Smooth muscle cell (in vitro differentiated cells): ENCODE data around the gene MAP3K7CL. TPM values are rescaled to one million over a fixed set of nuclear protein-coding genes. Genes with fewer than 3 reads are reported as not detected.

Experiments used
- DNase-seq: peaks from one replicate; lab custom pipeline; 2025; ENCODE audit not compliant: unreplicated experiment; lab: John Stamatoyannopoulos, UW
- H2AFZ ChIP-seq: fragments of 200-600 bp; sonication (generic); 2 replicates; pipeline ENCODE4 v1.6.0; 2016; ENCODE audit warnings: antibody characterized with exemption, low read depth, mild to moderate bottlenecking
- H3F3A ChIP-seq: fragments of 200-600 bp; sonication (generic); 2 replicates; pipeline ENCODE4 v1.6.0; 2017; ENCODE audit warnings: antibody characterized with exemption, low read depth
- H3K27ac ChIP-seq: fragments of 200-600 bp; sonication (generic); 2 replicates; pipeline ENCODE4 v1.5.1; 2016; ENCODE audit warnings: low read depth, mild to moderate bottlenecking
- H3K27me3 ChIP-seq: fragments of 200-600 bp; sonication (generic); 2 replicates; pipeline ENCODE4 v1.6.1; 2016; ENCODE audit warnings: low read depth, mild to moderate bottlenecking
- H3K36me3 ChIP-seq: fragments of 200-600 bp; sonication (generic); 2 replicates; pipeline ENCODE4 v1.5.1; 2016; ENCODE audit warnings: low read depth
- H3K4me1 ChIP-seq: fragments of 200-600 bp; sonication (generic); 2 replicates; pipeline ENCODE4 v1.5.1; 2016; ENCODE audit warnings: low read depth
- H3K4me2 ChIP-seq: fragments of 200-600 bp; sonication (generic); 2 replicates; pipeline ENCODE4 v1.6.0; 2016; ENCODE audit warnings: mild to moderate bottlenecking
- H3K4me3 ChIP-seq: fragments of 200-600 bp; sonication (generic); 2 replicates; pipeline ENCODE4 v1.5.1; 2016; ENCODE audit warnings: mild to moderate bottlenecking
- H3K79me2 ChIP-seq: fragments of 200-600 bp; sonication (generic); 2 replicates; pipeline ENCODE4 v1.6.0; 2016; ENCODE audit warnings: low read depth, mild to moderate bottlenecking
- H3K9ac ChIP-seq: fragments of 200-600 bp; sonication (generic); 2 replicates; pipeline ENCODE4 v1.6.0; 2016; ENCODE audit warnings: low read depth
- H3K9me3 ChIP-seq: fragments of 200-600 bp; sonication (generic); replicated peaks from 2 replicates; pipeline ENCODE4 v1.5.1; 2016; ENCODE audit warnings: low read depth
- H4K20me1 ChIP-seq: fragments of 200-600 bp; sonication (generic); 2 replicates; pipeline ENCODE4 v1.6.0; 2016; ENCODE audit warnings: low read depth
- WGBS: methylation state at CpG from one replicate; pipeline ENCODE4 v1.1.7; 2016; ENCODE audit warnings: low lambda C conversion rate; 5-methylcytosine and 5-hydroxymethylcytosine counted together
- polyA plus RNA-seq: library from polyadenylated mRNA; unstranded; fragments of >200 nt; fragmentation: Nextera tagmentation; extraction: Ambion mirVana; gene quantifications from 2 replicates; pipeline ENCODE4 v1.2.1, GENCODE V29; 2016
- total RNA-seq: library from RNA; depleted of rRNA; stranded (reverse); fragments of >200 nt; gene quantifications from 2 replicates; pipeline ENCODE4 v1.2.3, GENCODE V29; 2014
- TF ChIP-seq, protein P1 (sequence below): fragments of 200-600 bp; sonication (generic); IDR thresholded peaks from 2 replicates; pipeline ENCODE4 v1.5.1; 2017; ENCODE audit warnings: borderline replicate concordance, mild to moderate bottlenecking, antibody characterized with exemption; ENCODE audit not compliant: insufficient read depth, poor library complexity, severe bottlenecking

MAP3K7CL gene
- total and polyA plus RNA-seq, 2 experiments from 2014 or later = 1.3 to 3.7 TPM

DNA sequence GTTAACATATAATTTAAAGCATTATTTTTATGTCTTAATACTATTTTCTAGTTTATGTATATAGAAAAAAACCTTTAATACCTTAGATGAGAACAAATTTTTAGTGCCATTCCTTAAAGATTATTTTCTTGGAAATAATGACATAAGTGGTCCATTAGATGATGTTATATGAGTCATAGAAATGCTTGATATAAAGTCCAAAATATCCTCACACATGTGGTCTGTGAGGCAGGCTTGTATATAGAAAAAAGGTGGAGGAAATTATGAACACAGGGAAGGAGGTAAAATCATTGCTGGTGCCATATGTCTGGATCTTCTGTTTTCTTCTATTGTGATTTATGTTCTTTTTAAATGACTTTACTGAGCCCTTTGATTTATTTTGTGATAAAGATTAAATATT, 79.3 kb downstream of the MAP3K7CL start:
- no peak for DNase-seq
- Histone ChIP-seq H3K27ac (peak overlapping the region; percentile 99), H3F3A (peaks cover 7% of the 10 kb centered on the region), H4K20me1 (no peaks in the 10 kb centered on the region), H3K79me2 (no peaks in the 10 kb centered on the region), H3K4me1 (peaks cover 5% of the 10 kb centered on the region), H3K36me3 (no peaks in the 10 kb centered on the region), H2AFZ (no peak overlapping the region), H3K4me3 (no peak overlapping the region), H3K27me3 (no peaks in the 10 kb centered on the region), H3K4me2 (peak overlapping the region; percentile 72), H3K9me3 (no peaks in the 10 kb centered on the region), H3K9ac (no peak overlapping the region)
- TF ChIP-seq, protein P1, sequence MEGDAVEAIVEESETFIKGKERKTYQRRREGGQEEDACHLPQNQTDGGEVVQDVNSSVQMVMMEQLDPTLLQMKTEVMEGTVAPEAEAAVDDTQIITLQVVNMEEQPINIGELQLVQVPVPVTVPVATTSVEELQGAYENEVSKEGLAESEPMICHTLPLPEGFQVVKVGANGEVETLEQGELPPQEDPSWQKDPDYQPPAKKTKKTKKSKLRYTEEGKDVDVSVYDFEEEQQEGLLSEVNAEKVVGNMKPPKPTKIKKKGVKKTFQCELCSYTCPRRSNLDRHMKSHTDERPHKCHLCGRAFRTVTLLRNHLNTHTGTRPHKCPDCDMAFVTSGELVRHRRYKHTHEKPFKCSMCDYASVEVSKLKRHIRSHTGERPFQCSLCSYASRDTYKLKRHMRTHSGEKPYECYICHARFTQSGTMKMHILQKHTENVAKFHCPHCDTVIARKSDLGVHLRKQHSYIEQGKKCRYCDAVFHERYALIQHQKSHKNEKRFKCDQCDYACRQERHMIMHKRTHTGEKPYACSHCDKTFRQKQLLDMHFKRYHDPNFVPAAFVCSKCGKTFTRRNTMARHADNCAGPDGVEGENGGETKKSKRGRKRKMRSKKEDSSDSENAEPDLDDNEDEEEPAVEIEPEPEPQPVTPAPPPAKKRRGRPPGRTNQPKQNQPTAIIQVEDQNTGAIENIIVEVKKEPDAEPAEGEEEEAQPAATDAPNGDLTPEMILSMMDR = no peak

DNA sequence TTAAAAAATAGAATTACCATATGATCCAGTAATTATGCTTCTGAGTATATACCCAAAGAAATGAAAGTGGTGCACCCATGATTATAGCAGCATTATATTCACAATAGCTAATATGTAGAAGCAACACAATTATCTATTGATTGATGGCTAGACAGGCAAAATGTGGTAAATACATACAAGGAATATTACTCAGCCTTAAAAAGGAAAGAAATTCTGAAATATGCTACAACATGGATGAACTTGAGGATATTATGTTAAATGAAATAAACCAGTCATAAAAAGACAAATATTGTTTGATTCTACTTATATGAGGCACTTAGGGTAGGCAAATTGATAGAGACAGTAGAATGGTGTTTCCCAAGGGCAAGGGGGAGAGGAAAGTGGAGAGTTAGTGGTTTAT, 80.8 kb downstream of the MAP3K7CL start:
- TF ChIP-seq, protein P1 = no peak
- no peak overlapping the region for H3K27ac ChIP-seq
- no peak overlapping the region for H2AFZ ChIP-seq
- H3K36me3 ChIP-seq = no peaks in the 10 kb centered on the region
- no peak for DNase-seq
- H3K4me2 ChIP-seq = no peak overlapping the region
- H3K4me1 ChIP-seq = peaks cover 5% of the 10 kb centered on the region
- no peaks in the 10 kb centered on the region for H3K27me3 ChIP-seq
- no peaks in the 10 kb centered on the region for H4K20me1 ChIP-seq
- H3K4me3 ChIP-seq = no peak overlapping the region
- H3F3A ChIP-seq = peaks cover 7% of the 10 kb centered on the region
- no peak overlapping the region for H3K9ac ChIP-seq
- no peaks in the 10 kb centered on the region for H3K79me2 ChIP-seq
- H3K9me3 ChIP-seq = no peaks in the 10 kb centered on the region

DNA sequence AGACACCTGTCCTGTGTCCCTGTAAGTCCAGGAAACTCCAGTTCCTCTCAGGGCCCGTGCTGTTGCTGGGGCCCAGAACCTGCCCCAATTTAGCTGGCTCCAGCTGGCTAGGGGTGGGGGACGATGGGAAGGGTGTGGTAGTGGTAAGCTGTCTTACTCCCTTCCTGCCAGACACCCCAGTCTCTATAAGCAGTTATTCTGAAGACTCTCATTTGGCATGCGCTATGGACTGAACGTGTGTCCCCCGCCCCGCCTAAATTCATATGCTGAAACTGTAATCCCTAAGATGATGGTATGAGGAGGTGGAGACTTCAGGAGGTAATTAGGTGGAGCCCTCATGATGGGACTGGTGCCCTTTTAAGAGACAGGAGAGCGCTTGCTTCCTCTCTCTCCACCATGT, 82.0 kb downstream of the MAP3K7CL start:
- H3K4me1 ChIP-seq = peaks cover 5% of the 10 kb centered on the region
- no peaks in the 10 kb centered on the region for H3K9me3 ChIP-seq
- no peak overlapping the region for H2AFZ ChIP-seq
- H3K27me3 ChIP-seq = no peaks in the 10 kb centered on the region
- H4K20me1 ChIP-seq = no peaks in the 10 kb centered on the region
- H3K27ac ChIP-seq = no peak overlapping the region
- WGBS = 96% methylated on average over 7 of the region's 7 CpGs
- TF ChIP-seq, protein P1 = no peak
- no peaks in the 10 kb centered on the region for H3K36me3 ChIP-seq
- H3F3A ChIP-seq = peaks cover 18% of the 10 kb centered on the region
- H3K4me2 ChIP-seq = no peak overlapping the region
- H3K9ac ChIP-seq = no peak overlapping the region
- DNase-seq = no peak
- no peak overlapping the region for H3K4me3 ChIP-seq
- H3K79me2 ChIP-seq = no peaks in the 10 kb centered on the region

DNA sequence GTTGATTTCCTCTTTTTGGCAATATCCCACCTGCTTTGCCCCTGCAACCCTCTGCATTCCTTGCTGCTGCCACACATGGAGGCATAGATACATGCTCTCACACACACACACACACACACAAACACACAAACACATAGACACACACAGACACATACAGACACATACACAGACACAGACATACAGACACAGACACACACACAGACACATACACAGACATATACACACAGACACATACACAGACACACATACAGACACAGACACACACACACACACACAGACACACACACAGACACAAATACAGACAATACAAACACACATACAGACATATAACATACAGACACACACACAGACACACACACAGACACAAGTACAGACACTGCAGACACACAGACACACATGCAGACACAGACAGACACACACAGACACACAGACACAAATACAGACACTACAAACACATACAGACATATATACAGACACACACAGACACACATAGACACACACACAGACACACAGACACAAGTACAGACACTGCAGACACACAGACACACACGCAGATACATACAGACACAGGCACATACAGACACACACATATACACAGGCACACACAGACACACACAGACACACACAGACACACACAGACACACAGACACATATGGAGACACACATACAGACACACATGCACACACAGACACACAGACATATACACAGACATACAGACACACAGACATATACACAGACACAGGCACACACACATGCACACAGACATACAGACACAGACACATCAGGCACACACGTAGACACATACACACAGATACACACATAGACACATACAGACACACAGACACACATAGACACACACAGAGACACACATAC, 83.3 kb downstream of the MAP3K7CL start:
- TF ChIP-seq, protein P1 = no peak
- 70% methylated on average over 2 of the region's 2 CpGs for WGBS
- H3K36me3 ChIP-seq = no peaks in the 10 kb centered on the region

More for the DNA sequence above, 83.3 kb downstream of the MAP3K7CL start:
- Histone ChIP-seq H3K9me3 (no peaks in the 10 kb centered on the region), H3K4me3 (no peak overlapping the region), H3K79me2 (no peaks in the 10 kb centered on the region), H2AFZ (no peak overlapping the region), H3K4me1 (no peaks in the 10 kb centered on the region), H3K4me2 (no peak overlapping the region), H3K27me3 (no peaks in the 10 kb centered on the region), H4K20me1 (no peaks in the 10 kb centered on the region), H3F3A (peaks cover 18% of the 10 kb centered on the region), H3K9ac (no peak overlapping the region), H3K27ac (no peak overlapping the region)
- DNase-seq = no peak
